ENCODE measurements around the gene PRDM5. TPM values are rescaled to one million over a fixed set of nuclear protein-coding genes. Genes with fewer than 3 reads are reported as not detected.

Gene PRDM5
- total RNA-seq, 1 donor from 2014 or later, result 21.9 TPM

- TF ChIP-seq CTCF (conservative IDR thresholded peaks at IDR 0.05), result no peak
- H3K27ac Mint-ChIP-seq (ENCODE audit: unreplicated experiment), result no peak overlapping the region
- DNase-seq (ENCODE audit: low read depth, low spot score), result no peak
- no peak overlapping the region for H3K4me3 Mint-ChIP-seq
- no peaks in the 10 kb centered on the region for H3K27me3 Mint-ChIP-seq (ENCODE audit: low read depth)
- peaks cover 6% of the 10 kb centered on the region for H3K9me3 Mint-ChIP-seq
- H3K4me1 Mint-ChIP-seq, result peaks cover 6% of the 10 kb centered on the region
- H3K36me3 Mint-ChIP-seq (ENCODE audit: low read depth), result peaks cover 5% of the 10 kb centered on the region
Measured at GRCh38 chr4:120682981-120683380, 239.5 kb downstream of the PRDM5 start.

GRCh38 chr4:120680647-120681228 lies 241.8 kb downstream of the PRDM5 start:
- no peak overlapping the region for H3K27ac Mint-ChIP-seq (ENCODE audit: unreplicated experiment)
- H3K9me3 Mint-ChIP-seq, result peaks cover 14% of the 10 kb centered on the region
- peaks cover 6% of the 10 kb centered on the region for H3K4me1 Mint-ChIP-seq
- no peak overlapping the region for H3K4me3 Mint-ChIP-seq
- no peak for TF ChIP-seq CTCF (conservative IDR thresholded peaks at IDR 0.05)
- H3K27me3 Mint-ChIP-seq (ENCODE audit: low read depth), result no peaks in the 10 kb centered on the region
- peaks cover 14% of the 10 kb centered on the region for H3K36me3 Mint-ChIP-seq (ENCODE audit: low read depth)
- DNase-seq (ENCODE audit: low read depth, low spot score), result no peak

- H3K36me3 Mint-ChIP-seq (ENCODE audit: low read depth), result peaks cover 34% of the 10 kb centered on the region
- DNase-seq (ENCODE audit: low read depth, low spot score), result no peak
- no peak for TF ChIP-seq CTCF (conservative IDR thresholded peaks at IDR 0.05)
- H3K9me3 Mint-ChIP-seq, result peaks cover 25% of the 10 kb centered on the region
- no peaks in the 10 kb centered on the region for H3K27me3 Mint-ChIP-seq (ENCODE audit: low read depth)
- H3K4me3 Mint-ChIP-seq, result no peak overlapping the region
- no peak overlapping the region for H3K27ac Mint-ChIP-seq (ENCODE audit: unreplicated experiment)
- no peaks in the 10 kb centered on the region for H3K4me1 Mint-ChIP-seq
Measured at GRCh38 chr4:120673696-120674095, 248.8 kb downstream of the PRDM5 start.

- H3K4me3 Mint-ChIP-seq, result no peak overlapping the region
- peaks cover 32% of the 10 kb centered on the region for H3K36me3 Mint-ChIP-seq (ENCODE audit: low read depth)
- no peak overlapping the region for H3K27ac Mint-ChIP-seq (ENCODE audit: unreplicated experiment)
- H3K27me3 Mint-ChIP-seq (ENCODE audit: low read depth), result no peaks in the 10 kb centered on the region
- no peak for TF ChIP-seq CTCF (conservative IDR thresholded peaks at IDR 0.05)
- peaks cover 23% of the 10 kb centered on the region for H3K9me3 Mint-ChIP-seq
- no peak for DNase-seq (ENCODE audit: low read depth, low spot score)
- H3K4me1 Mint-ChIP-seq, result no peaks in the 10 kb centered on the region
Measured at GRCh38 chr4:120672558-120673147, 249.9 kb downstream of the PRDM5 start.

- no peaks in the 10 kb centered on the region for H3K4me1 Mint-ChIP-seq
- H3K4me3 Mint-ChIP-seq, result no peak overlapping the region
- no peaks in the 10 kb centered on the region for H3K27me3 Mint-ChIP-seq (ENCODE audit: low read depth)
- no peak overlapping the region for H3K27ac Mint-ChIP-seq (ENCODE audit: unreplicated experiment)
- H3K36me3 Mint-ChIP-seq (ENCODE audit: low read depth), result peaks cover 29% of the 10 kb centered on the region
- no peak for TF ChIP-seq CTCF (conservative IDR thresholded peaks at IDR 0.05)
- peaks cover 19% of the 10 kb centered on the region for H3K9me3 Mint-ChIP-seq
- DNase-seq (ENCODE audit: low read depth, low spot score), result no peak
Measured at GRCh38 chr4:120672076-120672475, 250.4 kb downstream of the PRDM5 start.

All from neural crest cell (in vitro differentiated cells).